Fibroblast of lung (primary cell): ENCODE measurements around the gene ANO10. TPM values are rescaled to one million over a fixed set of nuclear protein-coding genes. Genes with fewer than 3 reads are reported as not detected.
"Not testable (repeated sequence)": the region's sequence is repeated elsewhere in the genome, so short reads cannot be mapped to it uniquely, and the experiment has no call there.

Source experiments
- DNase-seq, 2 donors: peaks; one replicate each; pipeline versions ENCODE4 v3.0.0 to v3.0.0-alpha.2; 2010; ENCODE audit warnings: low read depth in 2 of 2
- H2AFZ ChIP-seq: 2 replicates; pipeline ENCODE4 v1.5.1; 2012; ENCODE audit warnings: low read length, control low read depth, inconsistent platforms
- H3K27ac ChIP-seq: 2 replicates; pipeline ENCODE4 v1.5.1; 2011; ENCODE audit warnings: low read length, control low read depth; ENCODE audit not compliant: insufficient read depth
- H3K27me3 ChIP-seq: 2 replicates; pipeline ENCODE4 v1.5.1; 2011; ENCODE audit warnings: mild to moderate bottlenecking, low read length; ENCODE audit not compliant: control insufficient read depth, insufficient read depth
- H3K36me3 ChIP-seq: 2 replicates; pipeline ENCODE4 v1.5.1; 2011; ENCODE audit warnings: low read length; ENCODE audit not compliant: control insufficient read depth, insufficient read depth
- H3K4me1 ChIP-seq: 2 replicates; pipeline ENCODE4 v1.5.1; 2011; ENCODE audit warnings: low read length; ENCODE audit not compliant: control insufficient read depth, insufficient read depth; ENCODE audit errors: extremely low read depth
- H3K4me2 ChIP-seq: 2 replicates; pipeline ENCODE4 v1.5.1; 2011; ENCODE audit warnings: low read length, control low read depth; ENCODE audit not compliant: insufficient read depth; ENCODE audit errors: extremely low read depth
- H3K4me3 ChIP-seq, 4 experiments: fragments of 200-600 bp in 1 of 4; sonication (generic) in 1 of 4; replicated peaks in 1 of 4; 2 replicates each; pipeline ENCODE4 v1.5.1; 2011 to 2016; ENCODE audit warnings: low read length in 4 of 4, low read depth in 3 of 4, mild to moderate bottlenecking in 3 of 4, control low read depth in 2 of 4, inconsistent platforms in 1 of 4, mixed read lengths in 1 of 4; ENCODE audit not compliant: insufficient read depth in 1 of 4; ENCODE audit errors: control extremely low read depth in 1 of 4
- H3K79me2 ChIP-seq: 2 replicates; pipeline ENCODE4 v1.5.1; 2012; ENCODE audit warnings: mild to moderate bottlenecking, low read length, inconsistent platforms; ENCODE audit not compliant: control insufficient read depth, insufficient read depth
- H3K9ac ChIP-seq: 2 replicates; pipeline ENCODE4 v1.5.1; 2011; ENCODE audit warnings: mild to moderate bottlenecking, low read length, control low read depth; ENCODE audit not compliant: insufficient read depth
- H3K9me3 ChIP-seq: 2 replicates; pipeline ENCODE4 v1.5.1; 2012; ENCODE audit warnings: low read depth, low read length; ENCODE audit not compliant: control insufficient read depth, insufficient read depth
- H4K20me1 ChIP-seq: 2 replicates; pipeline ENCODE4 v1.5.1; 2011; ENCODE audit warnings: low read length; ENCODE audit not compliant: control insufficient read depth, insufficient read depth; ENCODE audit errors: extremely low read depth
- CTCF ChIP-seq, 2 donors: IDR thresholded peaks in 1 of 2; conservative IDR thresholded peaks in 1 of 2; 1 replicate in 1 of 2; 2 replicates in 1 of 2; pipeline ENCODE4 v1.5.1; 2011 to 2012; ENCODE audit warnings: low read length in 2 of 2, control low read depth in 1 of 2, inconsistent platforms in 1 of 2, low read depth in 1 of 2, mild to moderate bottlenecking in 1 of 2
- EZH2 ChIP-seq: IDR thresholded peaks from 2 replicates; pipeline ENCODE4 v1.5.1; 2012; ENCODE audit warnings: low read length, control low read depth, mild to moderate bottlenecking; ENCODE audit errors: missing control alignments
- polyA plus RNA-seq, 2 donors: library from polyadenylated mRNA; depleted of rRNA in 1 of 2; stranded (reverse) in 1 of 2; unstranded in 1 of 2; fragments of >200 nt; gene quantifications; 2 replicates each; pipeline ENCODE4 v1.2.1, GENCODE V29; 2011 to 2012; ENCODE audit warnings: missing spikeins in 1 of 2
- total RNA-seq: library from RNA; depleted of rRNA; stranded (reverse); fragments of >200 nt; gene quantifications from 2 replicates; pipeline ENCODE4 v1.2.1, GENCODE V29; 2014

ANO10 gene
- total and polyA plus RNA-seq, 2 donors (not counting 1 experiment from before 2014, with no cell fraction given) = 103 to 138 TPM

GRCh38 chr3:43573576-43573975 lies 48.2 kb downstream of the ANO10 start:
- TF ChIP-seq EZH2 (no peak), CTCF (conservative IDR thresholded peaks at IDR 0.05 in 1 of 2, IDR thresholded peaks at IDR 0.05 in 1 of 2; ENCODE audit: low read depth in 1 of 2, low read length in 2 of 2) (no peak)
- H3K27me3 ChIP-seq = no peaks in the 10 kb centered on the region
- no peak overlapping the region for H3K4me3 ChIP-seq
- DNase-seq = no peak
- no peaks in the 10 kb centered on the region for H3K79me2 ChIP-seq
- H3K36me3 ChIP-seq = peaks cover 4% of the 10 kb centered on the region
- no peak overlapping the region for H2AFZ ChIP-seq
- no peak overlapping the region for H3K4me2 ChIP-seq
- no peaks in the 10 kb centered on the region for H3K4me1 ChIP-seq
- no peak overlapping the region for H3K9ac ChIP-seq
- no peak overlapping the region for H3K27ac ChIP-seq
- no peaks in the 10 kb centered on the region for H3K9me3 ChIP-seq
- no peaks in the 10 kb centered on the region for H4K20me1 ChIP-seq

GRCh38 chr3:43565661-43566341 lies 56.0 kb downstream of the ANO10 start:
- H3K4me3 ChIP-seq, H3K27me3 ChIP-seq, H2AFZ ChIP-seq, H3K4me2 ChIP-seq, H3K4me1 ChIP-seq, H4K20me1 ChIP-seq, H3K9me3 ChIP-seq, H3K9ac ChIP-seq, H3K36me3 ChIP-seq, H3K27ac ChIP-seq, H3K79me2 ChIP-seq, DNase-seq: not testable (repeated sequence)

- H3K4me2 ChIP-seq = no peak overlapping the region
- H2AFZ ChIP-seq = no peak overlapping the region
- no peaks in the 10 kb centered on the region for H3K9me3 ChIP-seq
- no peaks in the 10 kb centered on the region for H3K4me1 ChIP-seq
- no peak for DNase-seq
- no peak for TF ChIP-seq EZH2
- TF ChIP-seq CTCF (conservative IDR thresholded peaks at IDR 0.05 in 1 of 2, IDR thresholded peaks at IDR 0.05 in 1 of 2; ENCODE audit: low read depth in 1 of 2, low read length in 2 of 2) = no peak
- no peaks in the 10 kb centered on the region for H4K20me1 ChIP-seq
- H3K36me3 ChIP-seq = peaks cover 2% of the 10 kb centered on the region
- H3K9ac ChIP-seq = no peak overlapping the region
- H3K27me3 ChIP-seq = no peaks in the 10 kb centered on the region
- H3K4me3 ChIP-seq = no peak overlapping the region
- no peak overlapping the region for H3K27ac ChIP-seq
- H3K79me2 ChIP-seq = no peaks in the 10 kb centered on the region
Observed at GRCh38 chr3:43559961-43560360, 61.9 kb downstream of the ANO10 start.
